Stimulated activated CD8-positive, alpha-beta memory T cell treated with anti-CD3 and anti-CD28 coated beads, Interleukin-15, amount 100 ng/mL, for 1 hour (primary cell): ENCODE results near the gene SLC35A4.

Source experiments
- DNase-seq: peaks from one replicate; pipeline ENCODE4 v3.0.0-alpha.2; 2020; ENCODE audit warnings: low read depth

Gene SLC35A4, protein sequence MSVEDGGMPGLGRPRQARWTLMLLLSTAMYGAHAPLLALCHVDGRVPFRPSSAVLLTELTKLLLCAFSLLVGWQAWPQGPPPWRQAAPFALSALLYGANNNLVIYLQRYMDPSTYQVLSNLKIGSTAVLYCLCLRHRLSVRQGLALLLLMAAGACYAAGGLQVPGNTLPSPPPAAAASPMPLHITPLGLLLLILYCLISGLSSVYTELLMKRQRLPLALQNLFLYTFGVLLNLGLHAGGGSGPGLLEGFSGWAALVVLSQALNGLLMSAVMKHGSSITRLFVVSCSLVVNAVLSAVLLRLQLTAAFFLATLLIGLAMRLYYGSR

DNA sequence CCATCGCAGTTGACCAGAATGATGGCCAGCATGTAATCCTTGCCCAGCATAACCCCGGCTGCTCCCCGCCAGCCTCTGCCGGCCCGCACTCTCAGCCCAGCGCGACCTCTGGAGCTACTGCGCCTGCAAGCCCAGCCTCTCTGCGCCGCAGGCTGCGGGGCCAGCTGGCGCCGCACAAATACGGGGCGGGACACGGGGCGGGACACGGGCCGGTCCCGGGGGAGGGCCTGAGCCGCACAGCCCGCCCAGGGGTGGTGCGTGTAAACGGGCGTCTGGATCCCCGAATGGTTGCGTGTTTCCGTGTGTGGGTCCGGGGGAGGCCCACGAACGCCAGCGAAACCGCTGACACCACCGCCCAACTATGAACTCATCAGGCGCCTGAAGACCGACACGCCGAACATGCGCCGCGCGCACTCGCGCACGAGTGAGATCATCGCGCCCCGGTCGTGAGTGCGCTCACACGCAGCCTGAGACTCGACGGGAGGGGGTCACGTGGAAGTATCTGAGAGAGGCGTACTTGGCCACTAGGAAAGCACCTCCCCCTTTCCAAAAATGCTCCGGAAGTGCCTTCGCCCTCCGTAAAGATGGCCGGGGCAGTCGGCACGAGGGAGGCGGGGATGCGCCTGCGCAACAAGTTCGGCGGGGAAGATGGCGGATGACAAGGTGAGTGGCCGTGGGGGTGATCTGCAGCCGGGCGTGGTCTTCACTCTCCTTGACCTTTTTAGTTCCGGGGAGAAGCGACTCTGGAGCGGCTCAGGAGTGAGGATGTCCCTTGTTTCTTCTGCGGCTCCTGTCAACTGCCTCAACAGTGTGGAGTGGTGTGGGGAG is at the start of gene SLC35A4, which contains the start of gene APBB3:
TSS of gene SLC35A4 (plus strand) at position 633 of the 828 bp plus-strand sequence. CDS start 2,342 bp downstream, outside the sequence.
TSS of gene APBB3 (minus strand) at position 403 of the 828 bp plus-strand sequence. CDS start at position 50, 353 bp downstream.
- DNase-seq, result peak; percentile 95

DNA sequence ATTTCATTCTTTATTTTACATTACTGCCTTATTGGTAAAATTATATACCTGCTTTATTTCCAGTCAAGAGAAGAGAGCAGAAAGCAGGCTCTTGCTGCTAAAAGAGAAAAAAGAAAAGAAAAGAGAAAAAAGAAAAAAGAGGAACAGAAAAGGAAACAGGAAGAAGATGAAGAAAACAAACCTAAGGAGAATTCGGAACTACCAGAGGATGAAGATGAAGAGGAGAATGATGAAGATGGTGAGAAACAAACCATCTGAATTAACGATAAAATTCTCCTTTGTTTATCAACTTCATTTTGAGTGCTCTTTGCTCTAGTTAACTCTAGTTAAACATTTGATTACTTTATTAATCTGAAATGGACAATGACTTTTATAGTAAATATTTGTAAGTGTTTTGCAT is 40.6 kb upstream of the SLC35A4 start:
- DNase-seq, result no peak

DNA sequence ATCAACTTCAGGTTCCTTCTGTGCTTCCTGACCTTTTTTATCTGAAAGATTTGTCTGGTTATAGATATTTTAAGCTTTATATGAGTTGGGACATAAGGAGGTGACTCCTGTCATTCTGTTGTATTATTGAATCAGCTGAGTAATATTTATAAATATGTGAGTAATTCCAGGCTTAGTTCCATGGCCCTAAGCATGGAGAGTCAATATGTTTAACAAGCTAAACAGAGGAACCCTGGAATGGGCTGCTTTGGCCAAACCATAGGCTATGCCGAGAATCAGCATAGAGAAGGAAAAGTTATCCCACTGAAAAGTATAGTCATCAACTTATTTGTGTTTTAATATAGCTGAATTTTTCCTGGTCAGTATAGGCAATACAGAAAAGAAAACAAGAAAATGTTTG is 24.4 kb upstream of the SLC35A4 start:
- DNase-seq, result no peak

DNA sequence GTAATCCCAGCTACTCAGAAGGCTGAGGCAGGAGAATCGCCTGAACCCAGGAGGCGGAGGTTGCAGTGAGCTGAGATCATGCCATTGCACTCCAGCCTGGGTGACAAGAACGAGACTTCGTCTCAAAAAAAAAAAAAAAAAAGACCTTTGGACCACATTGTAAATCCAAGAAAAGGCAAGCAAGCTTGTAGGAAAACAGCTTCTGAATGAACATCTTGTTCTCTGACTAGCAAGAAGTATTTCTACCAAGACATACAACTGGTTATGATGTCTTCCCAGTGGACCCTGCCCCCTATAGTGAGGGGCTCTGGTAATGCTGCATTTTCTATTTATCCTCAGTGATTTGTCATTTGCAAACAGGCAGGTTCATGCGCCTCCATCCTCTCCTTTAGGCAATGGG is 21.7 kb upstream of the SLC35A4 start:
- DNase-seq, result no peak

DNA sequence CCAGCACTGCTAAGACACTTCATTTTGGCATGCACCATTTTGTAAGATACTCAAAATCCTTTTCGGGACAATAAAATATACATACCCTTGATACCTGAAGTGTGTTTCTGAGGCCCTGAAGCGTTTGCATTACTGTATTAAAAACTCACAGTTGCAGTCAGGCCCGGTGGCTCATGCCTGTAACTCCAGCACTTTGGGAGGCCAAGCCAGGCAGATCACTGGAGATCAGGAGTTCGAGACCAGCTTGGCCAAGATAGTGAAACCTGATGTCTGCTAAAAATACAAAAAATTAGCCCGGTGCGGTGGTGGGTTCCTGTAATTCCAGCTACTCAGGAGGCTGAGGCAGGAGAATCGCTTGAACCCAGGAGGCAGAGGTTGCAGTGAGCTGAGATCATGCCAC is 19.6 kb upstream of the SLC35A4 start:
- DNase-seq, result no peak

DNA sequence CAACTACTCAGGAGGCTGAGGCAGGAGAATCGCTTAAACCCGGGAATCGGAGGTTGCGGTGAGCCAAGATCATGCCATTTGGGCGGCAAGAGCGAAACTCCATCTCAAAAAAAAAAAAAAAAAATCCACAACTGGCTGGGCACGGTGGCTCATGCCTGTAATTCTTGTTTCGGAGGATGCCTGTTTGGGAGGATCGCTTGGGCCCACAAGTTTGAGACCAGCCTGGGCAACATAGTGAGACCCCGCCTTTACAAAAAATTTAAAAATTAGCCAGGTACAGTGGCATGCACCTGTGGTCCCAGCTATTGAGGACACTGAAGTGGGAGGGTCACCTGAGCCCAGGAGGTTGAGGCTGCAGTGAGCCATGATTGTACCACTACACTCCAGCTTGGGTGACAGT is 19.0 kb upstream of the SLC35A4 start:
- DNase-seq, result no peak

DNA sequence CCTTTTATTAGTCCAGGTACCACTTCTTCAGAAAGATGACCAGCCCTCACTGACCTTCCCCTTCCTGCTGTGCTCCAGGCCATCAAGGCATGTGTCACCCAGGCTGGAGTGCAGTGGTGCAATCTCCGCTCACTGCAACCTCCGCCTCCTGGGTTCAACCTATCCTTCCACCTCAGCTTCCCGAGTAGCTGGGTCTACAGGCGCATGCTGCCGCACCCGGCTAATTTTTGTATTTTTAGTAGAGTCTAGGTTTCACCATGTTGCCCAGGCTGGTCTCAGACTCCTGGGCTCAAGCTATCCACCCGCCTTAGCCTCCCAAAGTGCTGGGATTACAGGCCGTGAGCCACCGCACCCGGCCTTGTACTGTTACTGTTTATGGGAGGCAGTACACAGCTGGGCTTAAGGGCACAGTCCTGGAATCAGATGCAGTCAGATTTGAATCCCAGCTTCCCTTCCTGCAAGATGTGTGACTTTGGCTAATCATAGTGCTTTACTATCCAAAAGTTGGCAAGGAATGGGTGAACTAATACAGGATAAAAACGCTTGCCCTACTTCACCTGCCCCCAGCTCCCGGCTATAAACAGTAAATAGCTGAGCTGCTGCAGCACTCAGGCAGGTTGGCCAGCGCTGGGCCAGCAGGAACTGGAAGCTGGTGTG is 17.6 kb upstream of the SLC35A4 start:
- no peak for DNase-seq

DNA sequence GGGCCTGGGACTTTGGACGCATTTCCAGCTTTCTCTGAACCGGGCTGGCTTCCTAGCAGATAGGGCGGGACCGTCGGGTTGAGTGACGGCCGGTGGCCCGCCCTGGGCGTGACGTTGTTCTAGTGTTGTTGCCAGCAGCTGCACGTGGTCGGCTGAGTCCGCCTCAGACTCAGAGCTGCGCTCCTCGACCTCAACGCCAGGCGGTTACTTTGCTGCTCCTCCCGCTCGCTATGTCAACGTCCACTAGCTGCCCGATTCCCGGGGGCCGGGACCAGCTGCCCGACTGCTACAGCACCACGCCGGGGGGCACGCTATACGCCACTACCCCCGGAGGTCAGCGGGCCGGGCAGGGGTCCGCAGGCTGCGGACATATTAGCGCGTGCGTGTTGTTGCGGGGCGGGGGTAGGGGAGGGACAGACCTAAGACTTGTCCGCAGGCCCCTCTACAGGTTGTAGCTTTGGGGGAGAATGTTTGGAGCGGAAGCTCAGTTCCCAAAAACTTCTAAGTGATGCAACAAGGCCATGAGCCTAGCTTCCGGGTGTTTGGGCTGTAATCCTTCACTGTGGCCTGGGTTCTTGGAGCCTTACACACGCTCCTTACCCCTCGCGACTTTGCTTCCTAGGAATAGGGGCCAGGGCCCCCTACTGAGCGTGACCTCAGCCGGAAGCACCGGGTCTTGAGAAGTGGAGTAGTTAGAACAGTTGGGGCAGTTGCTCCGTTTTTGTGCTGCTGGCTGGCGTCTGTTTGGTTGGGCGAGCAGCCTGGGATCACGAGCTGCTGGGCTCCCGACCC is 16.9 kb upstream of the SLC35A4 start, which contains the start of gene EIF4EBP3:
TSS of gene EIF4EBP3 (plus strand) at position 155 of the 792 bp plus-strand sequence. CDS start at position 231, 76 bp downstream.
- DNase-seq, result peak; percentile 72

DNA sequence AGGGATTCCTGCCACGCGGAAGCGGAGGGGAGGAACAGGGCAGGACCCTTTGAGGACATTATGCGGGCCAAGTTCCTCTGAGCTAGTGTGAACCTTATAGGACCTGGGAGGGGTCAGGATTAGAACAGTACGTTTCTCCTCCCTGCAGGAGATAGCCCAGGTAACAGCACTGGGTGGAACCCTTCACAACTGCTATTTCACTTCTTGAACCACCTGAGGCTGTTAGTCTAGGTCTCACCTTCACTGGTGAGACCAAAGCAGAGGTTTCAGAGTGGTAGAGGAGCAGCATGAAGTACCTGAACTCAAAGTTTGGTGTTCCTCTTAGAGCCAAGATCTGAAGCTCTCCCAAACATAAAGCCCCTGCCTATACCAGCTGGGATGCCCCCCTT is 16.3 kb upstream of the SLC35A4 start:
- no peak for DNase-seq

DNA sequence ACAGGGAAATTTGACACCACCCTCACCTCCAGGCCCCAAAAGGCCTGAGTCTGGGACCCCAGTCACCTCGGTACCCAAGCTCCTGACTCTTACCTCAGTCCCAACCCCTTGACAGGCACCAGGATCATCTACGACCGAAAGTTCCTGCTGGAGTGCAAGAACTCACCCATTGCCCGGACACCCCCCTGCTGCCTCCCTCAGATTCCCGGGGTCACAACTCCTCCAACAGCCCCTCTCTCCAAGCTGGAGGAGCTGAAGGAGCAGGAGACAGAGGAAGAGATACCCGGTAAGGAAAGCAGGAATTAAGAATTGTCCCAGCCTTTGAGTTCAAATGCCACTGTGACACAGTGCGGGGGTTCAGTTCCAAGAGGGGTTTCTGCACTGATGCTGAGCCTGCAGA is 15.8 kb upstream of the SLC35A4 start:
- DNase-seq, result no peak

DNA sequence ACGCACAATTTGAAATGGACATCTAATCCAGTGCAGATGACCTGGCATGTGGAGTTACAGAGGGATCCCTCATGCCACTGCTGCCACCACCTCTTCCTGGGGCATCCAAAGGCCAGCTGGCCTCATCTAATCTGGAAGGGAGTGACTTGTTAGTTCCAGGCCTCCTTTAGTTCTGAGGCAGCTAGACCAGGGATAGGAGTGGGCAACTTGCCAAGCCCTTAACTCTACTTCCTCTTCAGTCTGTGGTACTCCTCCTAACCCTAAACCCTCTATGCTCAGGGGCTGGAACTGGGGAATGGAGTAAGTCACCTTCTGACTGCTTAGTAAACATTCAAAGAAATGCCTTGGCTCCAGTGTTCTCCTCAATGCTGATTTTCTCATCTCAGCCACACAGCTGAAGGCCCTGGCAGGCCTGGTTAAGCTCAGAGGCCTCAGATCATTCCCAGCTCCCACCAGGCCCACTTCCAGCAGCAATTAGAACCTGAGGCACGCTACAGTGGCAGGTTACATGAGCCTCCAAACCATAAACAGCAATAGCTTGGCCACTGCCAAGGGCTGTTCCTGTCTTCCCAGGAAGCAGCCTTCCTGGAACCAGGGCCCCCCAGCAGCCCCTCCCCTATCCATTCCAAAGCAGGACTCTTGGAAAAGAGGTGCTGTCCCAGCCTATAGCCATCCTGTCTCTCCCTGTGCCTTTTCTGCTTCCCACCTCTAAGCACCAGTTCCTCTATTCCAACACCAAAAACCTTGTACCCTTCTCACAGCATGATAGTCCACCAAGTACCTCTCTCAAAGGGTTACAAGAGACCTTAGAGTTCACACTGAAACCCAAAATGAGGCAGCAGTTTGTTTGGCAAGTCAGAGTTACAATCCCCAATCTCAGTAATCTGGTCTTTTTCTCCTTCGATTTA is 15.1 kb upstream of the SLC35A4 start:
- no peak for DNase-seq

DNA sequence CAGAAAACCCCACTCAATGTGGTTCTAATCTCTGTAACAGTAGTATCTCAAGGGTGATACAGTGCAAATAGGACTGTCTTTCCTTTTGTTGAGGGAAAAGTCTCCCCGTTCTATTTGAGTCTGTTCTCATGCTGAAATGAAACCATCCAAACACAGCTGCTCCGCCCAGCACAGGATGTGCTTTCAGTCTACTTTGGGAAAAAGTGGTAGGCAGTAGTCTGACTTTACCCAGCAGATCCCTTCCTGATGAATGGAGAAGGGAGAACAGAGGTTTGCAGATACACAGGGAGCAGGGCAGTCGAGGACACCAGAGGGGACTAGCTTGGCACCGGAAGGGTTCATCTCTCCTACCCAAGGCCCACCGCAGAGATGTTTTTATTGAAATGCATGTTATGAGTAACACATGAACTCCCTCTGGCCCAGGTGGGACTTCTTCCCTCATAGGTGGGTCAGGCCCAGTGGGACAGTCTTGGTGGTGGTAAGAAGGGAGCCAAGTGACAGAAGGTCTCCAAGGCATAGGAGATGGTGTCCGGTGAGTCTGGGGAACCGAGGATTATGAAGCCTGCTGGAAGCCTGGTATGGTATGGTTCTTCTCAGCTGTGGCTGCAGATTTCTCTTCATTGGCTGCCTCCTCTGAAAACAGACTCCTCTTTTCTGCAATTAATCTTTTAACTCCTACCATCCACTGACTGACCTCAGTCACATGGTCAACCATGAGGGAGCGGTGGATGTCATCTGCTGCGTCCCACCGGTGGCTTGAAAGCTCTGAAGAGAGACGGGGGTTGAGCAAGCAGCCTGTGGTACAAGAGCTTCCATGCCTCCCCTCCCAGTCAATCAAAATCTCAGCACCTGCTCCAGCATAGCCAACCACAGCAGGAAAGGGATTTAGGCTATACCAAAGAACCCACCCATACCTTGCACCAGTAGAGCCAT is 14.2 kb upstream of the SLC35A4 start:
- DNase-seq, result no peak

DNA sequence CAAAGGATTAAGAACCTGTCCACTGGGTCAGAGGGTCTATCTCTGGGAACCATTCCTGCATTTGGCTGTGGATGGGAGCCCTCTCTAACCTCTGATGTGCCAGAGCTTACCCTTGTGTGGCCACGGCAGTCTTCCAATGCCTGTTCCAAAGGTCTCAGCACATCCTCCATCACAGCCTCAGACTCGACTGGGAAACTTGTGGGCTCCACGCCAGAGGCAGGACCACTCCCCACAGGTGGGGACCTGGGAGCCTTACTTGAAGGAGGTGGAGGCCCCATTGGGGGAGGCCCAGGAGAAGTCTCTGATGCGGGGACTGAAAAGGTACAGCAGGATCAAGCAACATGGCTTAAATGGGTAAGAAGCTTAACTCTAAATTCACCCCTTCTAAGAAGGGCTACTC is 12.8 kb upstream of the SLC35A4 start:
- DNase-seq, result no peak

DNA sequence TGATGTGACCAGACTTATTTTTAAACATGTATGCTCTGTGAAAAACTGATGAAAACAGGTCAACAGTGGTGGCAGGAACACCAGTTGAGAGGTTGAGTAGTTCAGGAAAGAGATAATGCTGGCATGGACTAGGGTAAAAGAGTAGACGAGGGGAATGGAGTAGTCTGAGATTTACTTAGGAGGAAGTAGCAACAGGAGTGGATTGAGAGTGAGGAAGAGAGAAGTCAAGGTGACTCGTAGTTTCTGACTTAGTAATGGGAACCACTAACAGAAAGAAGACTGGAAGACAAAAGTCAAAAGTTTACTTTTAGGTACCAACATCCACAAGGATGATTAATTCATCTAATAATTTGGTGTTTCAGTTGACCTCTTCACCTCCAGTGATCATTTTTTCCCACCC is 11.0 kb upstream of the SLC35A4 start:
- no peak for DNase-seq

DNA sequence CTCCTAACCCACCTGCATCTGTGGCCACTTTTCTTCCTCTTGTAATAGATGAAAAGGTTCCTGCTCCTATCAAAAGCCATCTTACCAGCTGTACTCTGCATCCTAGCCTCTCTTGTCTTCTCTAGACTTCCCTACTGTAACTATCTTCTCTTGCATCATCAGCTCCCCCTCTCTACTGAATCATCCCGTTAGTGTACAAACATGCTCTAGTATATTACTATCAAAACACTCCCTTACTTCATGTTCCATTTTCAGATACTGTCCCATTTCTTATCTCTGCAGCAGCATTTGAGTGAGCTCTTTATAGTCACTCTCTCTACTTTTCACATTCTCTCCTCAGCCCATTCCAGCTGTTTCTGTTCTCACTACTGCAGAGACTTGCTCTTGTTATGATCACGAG is 10.2 kb upstream of the SLC35A4 start:
- DNase-seq, result no peak

DNA sequence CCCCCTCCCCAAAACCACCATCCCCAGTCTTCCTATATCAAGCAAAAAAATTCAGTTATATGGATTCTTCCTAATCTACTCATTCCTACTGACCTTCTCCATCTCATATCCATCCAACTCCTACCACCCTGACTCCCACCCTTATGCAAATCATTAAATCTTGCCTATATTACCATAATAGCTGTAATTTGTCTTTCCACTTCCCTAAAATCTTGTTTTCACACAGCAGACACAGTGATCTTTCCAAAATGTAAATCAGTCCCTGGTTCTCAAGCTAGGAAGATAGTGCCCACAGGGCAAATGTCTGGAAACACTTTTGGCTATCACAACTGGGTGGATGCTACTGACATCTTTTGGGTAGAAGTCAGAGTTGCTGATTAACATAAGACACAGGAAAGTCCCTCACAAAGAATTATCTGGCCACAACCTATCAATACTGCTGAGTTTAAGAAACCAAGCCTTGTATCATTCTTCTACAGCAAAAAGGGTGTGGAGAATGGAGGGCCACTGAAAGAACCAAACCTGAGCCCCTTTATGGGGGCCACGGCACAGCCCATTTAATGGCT is 8.8 kb upstream of the SLC35A4 start:
- DNase-seq, result no peak

DNA sequence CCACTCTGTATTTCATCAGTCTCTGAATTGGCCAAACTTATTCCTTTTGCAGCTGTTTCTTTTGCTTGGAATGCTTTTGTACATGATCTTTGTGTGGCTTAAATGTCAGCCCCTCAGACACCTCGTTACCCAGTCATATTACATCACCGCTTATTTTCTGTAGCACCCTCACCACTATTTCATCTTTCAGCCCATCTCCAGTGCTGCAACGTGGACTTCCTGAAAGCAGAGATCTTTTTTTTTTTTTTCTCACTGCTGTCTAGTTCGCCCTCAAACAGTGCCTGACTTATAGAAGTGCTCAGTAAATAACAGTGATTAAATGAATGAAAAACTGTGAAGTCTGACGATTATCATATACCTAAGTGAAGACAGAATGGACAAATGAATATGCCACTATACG is 8.2 kb upstream of the SLC35A4 start:
- no peak for DNase-seq

DNA sequence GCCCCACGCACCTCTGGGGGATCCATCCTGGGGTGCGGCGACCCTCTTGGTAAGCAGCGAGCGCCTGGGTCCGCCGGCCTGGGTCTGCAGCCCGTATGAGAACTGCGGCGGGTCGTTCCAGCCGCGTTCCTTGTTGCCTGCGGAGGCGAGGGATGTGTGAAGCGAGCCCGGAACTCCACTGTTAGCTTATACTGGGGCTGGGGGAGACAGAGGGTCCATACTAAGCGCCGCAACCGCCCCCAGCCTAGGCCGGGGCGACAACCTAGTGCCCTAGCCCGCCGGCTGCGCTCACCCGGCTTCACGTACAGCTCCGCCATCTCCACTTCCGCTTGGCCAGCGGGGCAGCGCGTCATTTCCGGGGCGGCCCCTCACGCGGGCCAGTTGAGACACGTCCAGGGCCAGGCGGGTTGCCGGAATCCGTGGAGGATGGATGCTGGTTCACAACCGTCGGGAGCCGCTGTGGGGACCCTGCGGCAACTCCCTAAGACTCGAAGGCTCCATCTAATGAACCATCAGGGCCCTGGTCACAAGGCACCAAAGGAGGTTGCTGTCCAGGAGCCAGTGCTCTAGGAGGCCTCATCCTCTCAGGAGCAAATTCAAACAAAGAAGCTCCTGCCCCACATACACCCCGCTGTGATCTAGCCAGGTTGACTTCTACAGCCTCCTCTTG is 7.4 kb upstream of the SLC35A4 start, which contains the start of gene SRA1:
TSS of gene SRA1 (minus strand) at position 338 of the 670 bp plus-strand sequence. CDS start at position 317, 21 bp downstream.
- peak; percentile 61 for DNase-seq

DNA sequence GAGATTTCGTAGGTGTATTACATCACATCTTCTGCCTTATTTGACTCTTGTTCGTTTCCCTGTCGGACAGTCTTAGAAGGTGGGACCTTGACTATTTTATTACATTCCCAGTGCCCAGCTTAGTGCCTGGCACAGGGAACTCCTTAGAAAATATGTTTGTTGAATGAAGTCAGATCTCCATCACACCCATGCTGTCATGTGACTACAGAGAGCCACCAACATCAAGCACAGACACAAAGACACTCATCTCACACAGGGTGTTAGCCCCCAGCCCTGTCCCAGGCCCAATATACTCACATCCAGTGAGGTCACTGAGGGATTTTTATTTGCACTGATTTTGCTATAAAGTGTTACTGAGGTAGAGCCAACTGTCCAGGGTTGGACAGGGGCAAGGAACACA is 6.7 kb upstream of the SLC35A4 start:
- no peak for DNase-seq
